GF-D8 (cell line): ENCODE measurements around the gene TMCC1.
"Not testable (repeated sequence)": the region's sequence is repeated elsewhere in the genome, so short reads cannot be mapped to it uniquely, and the experiment has no call there.

ENCODE experiments used
- DNase-seq: peaks from one replicate; lab custom pipeline; 2025; lab: John Stamatoyannopoulos, UW

TMCC1 gene

DNA sequence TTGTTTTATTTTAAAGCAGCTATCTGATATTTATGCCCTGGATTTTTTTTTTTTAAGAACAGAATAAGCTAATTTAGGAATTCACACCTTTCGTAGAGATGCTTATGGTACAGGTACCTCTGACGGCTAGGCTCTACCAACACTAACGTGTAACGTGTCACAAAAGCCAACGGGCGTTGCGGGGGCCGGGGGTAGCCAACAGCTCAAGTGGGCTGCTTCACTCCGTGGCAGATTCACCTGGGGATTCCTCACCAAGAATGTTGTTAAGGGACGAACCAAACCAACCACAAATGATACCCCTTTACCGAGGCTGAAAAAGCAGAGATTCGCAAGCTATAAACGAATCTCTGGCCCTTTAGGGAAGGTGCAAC lies 1.0 kb downstream of the TMCC1 start:
- DNase-seq = no peak

DNA sequence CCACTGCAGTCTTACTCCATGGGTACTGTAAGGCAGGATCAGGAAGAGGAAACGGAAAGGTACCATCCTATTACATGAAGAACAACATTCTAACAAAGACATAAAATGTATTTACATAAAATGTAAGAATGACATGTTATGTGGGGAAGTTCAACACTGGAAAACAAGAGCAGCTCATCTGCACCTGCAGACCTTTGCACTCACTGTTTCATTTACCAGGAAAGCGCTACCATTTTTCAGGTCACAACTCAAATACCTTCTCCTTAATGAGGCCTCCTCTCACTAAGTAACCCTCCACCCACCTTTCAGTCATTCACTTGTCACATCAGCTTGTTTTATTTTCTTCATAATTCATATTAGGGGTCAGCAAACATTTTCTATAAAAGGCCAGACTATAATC lies 2.6 kb downstream of the TMCC1 start:
- DNase-seq = no peak

DNA sequence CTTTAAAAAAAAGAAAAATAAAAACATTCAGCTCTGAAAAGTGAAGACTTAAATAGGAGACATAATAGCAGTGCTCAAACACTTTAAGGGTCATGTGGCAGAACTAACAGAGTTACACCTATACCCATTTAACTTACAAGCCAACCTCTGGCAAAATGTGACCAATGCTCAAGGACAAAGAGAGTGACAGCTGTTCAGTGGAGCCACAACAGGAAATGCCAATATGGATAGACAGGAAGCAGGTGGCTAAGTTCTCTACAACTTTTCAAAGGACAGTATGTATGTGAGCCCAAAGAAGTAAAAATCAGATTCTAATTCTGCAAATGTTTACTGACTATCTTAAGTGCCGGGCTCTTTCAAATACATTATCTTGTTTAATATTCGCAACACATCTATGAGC lies 3.4 kb downstream of the TMCC1 start:
- peak; percentile 83 for DNase-seq

DNA sequence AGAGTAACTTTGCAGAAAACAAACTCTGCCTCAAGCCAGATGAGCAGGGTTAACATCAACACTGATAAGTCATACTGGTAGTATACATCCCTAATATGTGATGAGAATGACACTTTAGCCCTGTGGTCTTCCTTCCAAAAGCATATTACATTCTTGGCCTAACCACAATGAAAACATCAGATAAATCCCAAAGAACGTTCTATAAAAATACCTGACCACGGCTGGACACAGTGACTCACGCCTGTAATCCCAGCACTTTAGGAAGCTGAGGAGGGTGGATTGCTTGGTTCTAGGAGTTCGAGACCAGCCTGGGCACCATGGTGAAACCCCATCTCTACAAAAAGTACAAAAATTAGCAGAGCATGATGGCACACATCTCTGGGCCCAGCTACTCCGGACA lies 4.7 kb downstream of the TMCC1 start:
- DNase-seq = no peak

DNA sequence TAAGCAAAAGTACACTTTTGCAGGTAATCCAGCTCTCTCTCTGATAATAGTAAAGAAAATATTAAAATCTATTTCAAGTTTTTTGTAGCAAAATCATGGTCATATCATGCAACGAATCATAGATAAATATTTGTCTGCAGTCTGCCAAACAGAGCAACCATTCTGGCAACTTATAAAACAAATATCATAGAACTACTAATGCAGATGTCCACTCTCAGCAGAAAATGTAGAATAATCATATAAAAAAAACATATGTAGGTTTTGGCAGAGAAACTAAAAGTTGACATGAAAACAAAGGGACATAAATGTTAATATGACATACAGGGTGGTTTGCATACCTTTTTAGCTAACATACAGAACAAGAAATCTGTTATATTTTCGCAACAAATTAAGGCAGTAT lies 12.2 kb downstream of the TMCC1 start:
- no peak for DNase-seq

DNA sequence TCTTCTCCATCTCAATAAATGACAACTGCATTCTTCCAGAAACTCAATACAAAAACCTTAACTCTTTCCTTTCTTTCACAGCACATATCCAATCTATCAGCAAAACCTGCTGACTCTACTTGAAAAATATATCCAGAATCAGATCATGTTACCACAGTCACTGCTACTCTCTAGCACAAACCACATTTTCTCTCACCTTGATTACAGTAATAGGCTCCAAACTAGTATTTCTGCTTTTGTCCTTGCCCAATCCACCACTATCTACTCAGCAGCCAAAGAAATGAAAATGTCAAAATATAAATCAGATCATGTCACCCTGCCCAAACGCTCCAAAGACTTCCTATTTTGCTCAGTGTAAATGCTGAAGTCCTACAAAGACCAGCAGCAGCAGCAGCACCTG lies 15.2 kb downstream of the TMCC1 start:
- no peak for DNase-seq

DNA sequence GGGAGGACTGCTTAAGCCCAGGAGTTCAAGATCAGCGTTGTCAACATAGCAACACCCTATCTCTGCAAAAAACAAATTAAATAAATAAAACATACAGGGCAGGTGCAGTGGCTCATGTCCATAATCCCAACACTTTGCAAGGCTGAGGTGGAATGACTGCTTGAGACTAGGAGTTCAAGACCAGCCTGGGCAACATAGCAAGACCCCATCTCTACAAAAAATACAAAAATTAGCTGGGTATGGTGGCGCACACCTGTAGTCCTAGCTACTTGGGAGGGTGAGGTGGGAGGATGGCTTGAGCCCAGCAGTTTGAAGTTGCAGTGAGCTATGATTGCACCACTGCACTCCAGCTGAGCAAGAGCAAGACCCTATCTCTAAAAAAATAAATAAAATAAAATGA lies 19.0 kb downstream of the TMCC1 start:
- DNase-seq = not testable (repeated sequence)

DNA sequence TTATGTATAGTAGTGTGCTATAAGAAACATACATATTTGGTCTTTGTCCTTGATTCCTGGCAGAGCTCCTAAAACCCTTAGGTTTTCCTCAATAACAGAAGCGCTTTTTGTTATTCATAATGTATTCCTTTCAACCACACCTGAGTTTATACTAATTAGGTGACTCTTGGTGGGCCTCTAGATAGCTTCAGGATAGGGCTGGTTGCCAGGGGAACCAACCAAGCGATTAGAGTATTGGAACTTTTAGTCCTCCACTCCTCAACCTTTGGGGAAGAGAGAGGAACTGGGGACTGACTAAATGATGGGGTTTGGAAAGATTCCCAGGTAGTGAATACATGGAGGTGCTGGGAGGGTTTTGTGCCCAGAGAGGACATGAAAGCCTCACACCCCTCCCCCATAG lies 24.6 kb downstream of the TMCC1 start:
- no peak for DNase-seq

DNA sequence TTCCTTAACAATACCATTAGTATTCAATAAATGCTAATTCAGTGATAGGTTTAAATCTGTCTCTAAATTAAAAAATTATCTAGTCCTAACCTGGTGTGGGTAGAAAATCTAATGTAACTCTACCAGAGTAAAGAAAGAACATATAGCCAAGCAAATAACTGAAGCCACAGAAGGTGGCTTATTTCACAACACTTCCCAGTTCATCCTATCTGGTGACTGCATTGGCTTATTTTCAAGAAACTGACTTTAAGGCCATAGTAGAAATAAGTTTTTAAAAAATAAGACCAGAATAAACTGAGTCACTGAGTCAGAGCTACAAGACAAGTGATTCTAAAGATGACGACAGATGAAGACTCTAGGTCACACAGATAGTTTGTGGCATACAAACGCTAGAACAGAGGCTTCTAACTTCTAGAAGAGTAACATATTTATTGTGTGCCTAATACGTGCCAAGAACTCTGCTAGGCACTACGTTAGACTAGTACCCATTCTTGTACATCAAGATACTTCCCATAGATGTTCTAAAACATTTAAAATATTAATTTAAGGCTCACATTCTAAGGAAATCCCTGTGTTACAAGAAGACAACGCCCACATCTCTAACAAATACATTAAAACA lies 25.9 kb downstream of the TMCC1 start:
- no peak for DNase-seq

DNA sequence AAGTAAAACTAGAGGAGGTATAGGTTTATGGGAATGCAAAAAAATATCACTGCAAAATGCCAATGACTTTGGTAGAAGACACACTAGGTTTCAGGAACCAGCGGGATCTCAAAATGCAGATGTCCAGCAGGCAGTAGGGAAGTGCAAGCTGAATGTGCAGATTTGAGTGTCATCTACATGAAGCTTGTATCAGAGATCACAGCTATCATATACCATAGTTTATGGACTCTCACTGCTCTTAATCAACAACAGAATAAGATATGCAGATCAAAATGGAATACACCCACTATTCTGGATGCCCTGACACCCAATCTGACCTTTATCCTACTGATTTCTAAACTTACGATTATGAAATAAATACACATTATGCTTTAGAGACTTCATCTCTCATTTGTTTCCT lies 27.7 kb downstream of the TMCC1 start:
- DNase-seq = no peak

DNA sequence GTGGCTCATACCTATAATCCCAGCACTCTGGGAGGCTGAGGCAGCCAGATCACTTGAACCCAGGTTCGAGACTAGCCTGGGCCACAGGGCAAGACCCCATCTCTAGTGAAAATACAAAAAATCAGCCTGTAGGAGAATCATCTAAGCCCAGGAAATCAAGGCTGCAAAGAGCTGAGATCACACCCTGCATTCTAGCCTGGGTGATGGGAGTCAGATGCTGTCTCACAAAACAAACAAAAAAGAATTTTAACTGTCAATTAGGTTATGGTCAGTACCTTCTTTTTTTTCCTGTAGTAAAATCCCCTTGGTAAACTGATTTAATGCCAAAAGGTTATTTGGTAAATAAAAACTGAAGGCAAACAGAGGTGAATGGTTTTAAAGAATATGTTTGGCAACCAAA lies 29.0 kb downstream of the TMCC1 start:
- no peak for DNase-seq

DNA sequence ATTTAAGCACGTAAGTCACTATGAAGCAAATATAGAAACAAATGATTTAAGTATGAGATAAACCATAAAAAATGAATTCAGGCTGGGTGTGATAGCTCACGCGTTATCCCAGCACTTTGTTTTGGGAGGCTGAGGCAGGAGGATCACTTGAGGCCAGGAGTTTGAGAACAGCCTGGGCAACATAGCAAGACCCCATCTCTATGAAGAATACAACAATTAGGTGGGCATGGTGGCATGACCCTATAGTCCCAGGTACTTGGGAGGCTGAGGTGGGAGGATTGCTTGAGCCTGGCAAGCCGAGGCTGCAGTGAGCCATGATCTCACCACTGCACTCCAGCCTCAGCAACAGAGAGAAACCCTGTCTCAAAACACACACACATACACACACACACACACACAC lies 34.2 kb downstream of the TMCC1 start:
- no peak for DNase-seq

DNA sequence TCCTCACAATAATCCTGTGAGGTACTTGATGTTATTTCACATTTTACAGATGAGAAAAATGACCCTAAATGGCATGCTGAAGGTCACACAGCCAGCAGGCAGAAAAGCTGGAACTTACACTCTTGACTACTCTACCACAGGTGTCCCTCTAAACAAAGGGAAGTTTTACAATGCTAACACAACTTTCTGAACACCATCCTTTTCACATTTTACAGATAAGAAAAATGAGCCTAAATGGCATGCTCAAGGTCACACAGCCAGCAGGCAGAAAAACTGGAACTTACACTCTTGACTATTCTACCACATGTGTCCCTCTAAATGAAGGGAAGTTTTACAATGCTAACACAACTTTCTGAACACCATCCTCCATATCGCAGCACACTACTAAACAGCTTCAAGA lies 35.6 kb downstream of the TMCC1 start:
- no peak for DNase-seq

DNA sequence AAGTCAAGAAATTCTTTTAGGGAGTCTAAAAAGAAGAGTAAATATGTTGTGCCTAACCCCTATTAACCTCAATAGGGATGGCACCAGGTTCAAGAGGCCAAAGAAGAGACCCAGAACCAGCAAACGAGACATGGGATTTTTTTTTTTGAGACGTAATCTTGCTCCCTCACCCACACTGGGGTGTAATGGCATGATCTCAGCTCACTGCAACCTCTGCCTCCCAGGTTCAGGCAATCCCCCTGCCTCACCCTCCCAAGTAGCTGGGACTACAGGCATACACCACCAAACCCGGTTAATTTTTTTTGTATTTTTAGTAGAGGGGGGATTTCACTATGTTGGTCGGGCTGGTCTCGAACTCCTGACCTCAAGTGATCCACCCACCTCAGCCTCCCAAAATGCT lies 36.7 kb downstream of the TMCC1 start:
- DNase-seq = not testable (repeated sequence)

DNA sequence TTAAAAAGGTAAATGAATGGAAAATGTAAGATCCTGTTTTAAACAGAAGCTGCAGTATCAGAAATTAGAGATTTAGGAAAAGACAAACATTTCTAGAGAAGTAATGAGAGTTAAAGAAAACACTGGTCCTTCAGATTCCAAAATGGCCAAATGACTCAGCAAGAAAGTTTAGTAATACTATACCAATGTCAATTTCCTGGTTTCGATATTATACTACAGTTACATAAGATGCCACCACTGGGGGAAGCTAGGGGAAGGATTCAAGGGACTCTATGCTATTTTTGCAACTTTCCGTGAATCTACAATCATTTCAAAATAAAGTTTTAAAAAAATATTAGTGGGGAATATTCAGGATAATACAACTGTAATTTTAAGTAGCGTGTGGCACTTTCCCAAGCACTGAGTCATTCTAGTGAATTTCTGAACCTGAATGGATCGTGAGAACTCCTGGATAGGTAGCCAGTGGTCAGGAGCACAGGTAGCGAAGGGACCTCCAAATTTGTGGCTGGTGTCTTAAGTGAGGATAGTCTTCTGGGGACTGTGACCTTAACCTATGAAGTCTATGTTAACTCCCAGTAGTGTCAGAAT lies 37.6 kb downstream of the TMCC1 start:
- peak; percentile 67 for DNase-seq

DNA sequence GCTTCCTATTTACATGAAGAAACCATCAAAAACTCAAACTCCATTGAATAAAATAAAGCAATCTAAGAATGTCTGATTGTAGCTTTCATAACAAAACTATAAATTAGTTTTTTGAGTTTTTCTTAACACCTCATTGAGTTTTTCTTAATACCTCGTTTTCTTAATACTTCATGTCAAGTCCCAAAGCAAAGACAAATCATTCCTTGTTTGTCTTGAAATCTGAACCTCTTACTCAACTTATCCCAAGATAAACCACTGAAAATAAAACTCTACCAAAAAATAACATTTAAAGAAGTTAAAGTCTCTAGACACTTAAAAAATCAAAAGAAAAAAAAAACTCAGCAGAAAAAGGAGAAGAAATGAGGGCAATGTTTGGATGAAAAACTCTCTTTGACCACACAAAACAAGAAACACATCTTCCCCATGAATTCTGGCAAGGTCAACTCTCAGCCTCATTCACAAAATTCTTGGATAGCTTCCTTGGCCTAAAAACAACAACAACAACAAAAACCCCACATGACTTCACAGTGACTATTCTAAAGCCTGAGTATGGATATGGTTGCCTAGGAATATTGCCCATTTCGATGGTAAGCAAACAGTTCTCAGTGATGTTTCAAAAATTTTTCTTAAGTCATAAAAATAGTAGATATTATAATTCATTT lies 38.2 kb downstream of the TMCC1 start:
- DNase-seq = no peak

DNA sequence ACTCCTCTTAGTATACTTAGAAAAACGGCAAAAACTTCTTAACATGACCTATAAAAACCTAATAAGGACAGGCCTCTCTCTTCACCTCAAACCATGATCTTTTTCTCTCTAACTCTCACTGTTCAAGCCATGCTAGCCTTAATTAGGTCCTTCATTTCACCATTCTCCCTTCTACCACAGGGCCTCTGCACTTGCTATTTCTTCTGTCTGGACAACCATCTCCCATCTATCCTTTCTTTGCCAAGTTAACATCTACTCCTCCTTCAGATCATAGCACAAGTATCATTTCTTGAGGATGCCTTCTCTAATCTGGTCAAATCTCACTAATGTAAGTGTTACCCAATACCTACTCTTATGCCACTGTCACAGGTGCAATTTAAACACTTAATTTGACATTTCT lies 39.1 kb downstream of the TMCC1 start:
- no peak for DNase-seq

DNA sequence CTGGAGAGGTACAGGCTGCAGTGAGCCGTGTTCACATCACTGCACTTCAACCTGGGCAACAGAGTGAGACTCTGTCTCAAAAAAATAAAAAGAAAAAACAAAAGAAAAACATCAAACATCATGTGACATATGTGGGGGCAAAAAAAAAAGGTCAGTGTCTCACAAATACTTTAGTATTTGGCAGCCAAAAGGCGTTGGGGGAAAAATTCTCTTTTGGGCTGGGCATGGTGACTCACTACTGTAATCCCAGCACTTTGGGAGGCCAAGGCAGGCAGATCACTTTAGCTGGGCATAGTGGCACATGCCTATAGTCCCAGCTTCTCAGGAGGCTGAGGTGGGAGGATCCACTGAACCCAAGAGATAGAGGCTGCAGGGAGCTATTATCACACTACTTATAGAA lies 47.6 kb downstream of the TMCC1 start:
- DNase-seq = no peak

DNA sequence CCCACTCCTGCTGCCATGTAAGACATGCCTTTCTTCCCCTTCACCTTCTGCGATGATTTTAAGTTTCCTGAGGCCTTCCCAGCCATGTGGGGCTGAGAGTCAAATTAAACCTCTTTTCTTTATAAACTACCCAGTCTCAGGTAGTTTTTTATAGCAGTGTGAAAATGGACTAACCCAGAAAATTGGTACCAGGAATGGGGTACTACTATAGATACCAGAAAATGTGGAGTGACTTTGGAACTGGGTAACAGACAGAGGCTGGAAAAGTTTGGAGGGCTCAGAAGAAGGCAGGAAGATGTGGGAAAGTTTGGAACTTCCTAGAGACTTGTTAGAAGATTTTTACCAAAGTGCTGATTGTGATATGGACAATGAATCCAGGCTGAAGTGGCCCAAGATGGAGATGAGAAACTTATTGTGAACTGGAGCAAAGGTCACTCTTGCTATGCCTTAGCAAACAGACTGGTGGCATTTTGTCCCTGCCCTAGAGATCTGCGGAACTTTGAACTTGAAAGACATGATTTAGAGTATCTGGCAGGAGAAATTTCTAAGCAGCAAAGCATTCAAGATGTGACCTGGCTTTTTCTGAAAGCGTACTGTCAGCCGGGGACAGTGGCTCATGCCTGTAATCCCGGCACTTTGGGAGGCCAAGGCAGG lies 52.7 kb downstream of the TMCC1 start:
- no peak for DNase-seq

DNA sequence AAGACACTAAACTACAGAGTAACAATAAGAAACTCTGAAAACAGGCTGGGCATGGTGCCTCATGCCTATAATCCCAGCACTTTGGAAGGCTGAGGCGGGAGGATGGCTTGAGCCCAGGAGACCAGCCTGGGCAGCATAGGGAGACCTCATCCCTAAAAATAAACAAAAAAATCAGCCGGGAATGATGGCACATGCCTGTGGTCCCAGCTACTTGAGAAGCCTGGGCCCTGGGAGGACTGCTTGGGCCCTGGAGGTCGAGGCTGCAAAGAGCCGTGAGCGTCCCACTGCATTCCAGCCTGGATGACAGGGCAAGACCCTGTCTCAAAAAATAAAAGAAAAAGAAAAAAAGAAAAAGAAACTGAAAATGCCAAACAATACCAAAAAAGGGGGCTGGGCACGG lies 55.4 kb downstream of the TMCC1 start:
- no peak for DNase-seq

DNA sequence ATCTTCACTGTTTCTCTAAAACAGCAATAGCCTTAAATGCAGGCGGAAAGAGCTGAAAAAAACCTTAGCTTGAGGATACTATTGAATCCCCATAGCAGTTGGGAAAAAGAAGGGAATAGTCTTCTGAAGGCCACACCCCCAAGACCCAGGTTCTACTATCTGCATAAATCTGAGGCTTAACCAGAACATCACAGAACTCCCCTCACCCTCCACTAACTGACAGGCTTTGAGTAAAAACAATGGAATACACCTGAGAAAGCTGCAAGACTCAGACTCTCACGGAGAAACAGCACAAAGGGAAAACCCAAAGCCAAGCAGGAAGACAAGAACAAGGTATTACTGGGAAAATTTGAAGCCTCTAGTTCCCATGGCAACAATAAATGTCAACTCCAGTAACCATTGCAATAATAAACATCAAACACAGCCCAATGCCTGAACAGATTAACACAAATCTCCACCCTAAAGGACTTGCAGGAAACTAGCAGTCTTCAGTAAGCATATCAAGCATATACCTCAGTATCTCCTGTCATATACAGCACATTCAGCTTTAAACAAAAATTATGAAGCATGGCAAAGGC lies 56.4 kb downstream of the TMCC1 start:
- no peak for DNase-seq

DNA sequence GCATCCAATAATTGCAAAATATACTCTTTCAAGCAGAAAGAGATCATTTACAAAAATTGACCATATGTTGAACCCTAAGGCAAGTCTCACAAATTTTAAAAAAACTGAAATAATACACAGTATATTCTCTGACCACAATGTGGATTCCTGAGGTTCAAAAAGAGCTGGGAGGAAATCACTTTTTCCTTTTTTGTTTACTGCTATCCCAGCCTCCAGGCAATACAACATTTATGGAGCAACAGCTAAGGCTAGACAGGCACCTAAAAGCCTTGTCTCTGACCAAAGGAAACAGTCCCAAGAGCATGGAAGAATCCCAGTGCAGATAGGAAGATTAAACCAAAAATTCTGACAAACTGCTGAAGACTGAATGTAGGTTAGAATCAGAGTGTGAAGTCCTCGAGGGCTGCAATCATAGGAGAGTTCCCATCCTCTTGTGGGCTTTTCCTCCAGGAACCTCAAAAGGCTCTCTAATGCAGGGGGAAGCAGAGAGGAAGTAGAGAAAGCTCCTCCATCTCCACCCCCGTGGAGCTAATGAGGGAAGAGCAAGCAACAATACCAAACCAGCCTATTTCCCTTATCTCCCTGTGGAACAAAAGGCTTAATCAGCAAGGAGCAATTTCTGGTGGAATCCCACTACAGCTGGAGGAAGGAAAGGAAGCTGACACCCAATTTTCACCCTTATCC lies 57.0 kb downstream of the TMCC1 start:
- DNase-seq = no peak

DNA sequence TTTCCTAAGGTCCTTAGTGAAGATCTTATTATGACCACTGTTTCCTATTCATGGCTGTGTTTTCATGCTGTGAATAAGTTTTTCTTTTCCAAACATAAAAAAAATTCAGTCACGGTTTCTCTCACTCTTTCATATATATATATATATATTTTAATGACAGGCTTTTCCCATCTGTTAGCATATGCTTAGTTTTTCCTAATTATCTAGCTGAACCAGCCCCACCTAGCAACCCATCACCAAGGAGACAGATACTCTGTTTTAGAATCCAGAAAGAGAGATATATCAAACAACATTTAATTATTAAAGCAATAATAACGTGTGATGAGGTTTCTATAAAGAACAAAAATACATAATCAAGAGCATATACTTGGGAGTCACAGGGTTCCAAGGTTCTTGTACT lies 58.3 kb downstream of the TMCC1 start:
- no peak for DNase-seq
